NCI-H2227 treated with DMSO at 0.1 percent for 48 hours (cell line): ENCODE results near the gene NR2C2AP.
"Not testable (repeated sequence)": the region's sequence is repeated elsewhere in the genome, so short reads cannot be mapped to it uniquely, and the experiment has no call there.

Experiments
- DNase-seq: peaks from one replicate; lab custom pipeline; 2025; lab: John Stamatoyannopoulos, UW

NR2C2AP gene

GRCh38 chr19:19203012-19203856 is at the start of gene NR2C2AP:
TSS of gene NR2C2AP (minus strand) at chr19:19203414. CDS start at chr19:19203060, 354 bp downstream.
- peak; percentile 82 for DNase-seq

- no peak for DNase-seq
Observed at GRCh38 chr19:19250196-19250801, 47.1 kb upstream of the NR2C2AP start.

GRCh38 chr19:19240476-19240875 is 37.3 kb upstream of the NR2C2AP start:
- DNase-seq: no peak

GRCh38 chr19:19239675-19240074 is 36.5 kb upstream of the NR2C2AP start:
- DNase-seq: no peak

- no peak for DNase-seq
Observed at GRCh38 chr19:19238126-19238894, 35.1 kb upstream of the NR2C2AP start.

- no peak for DNase-seq
Observed at GRCh38 chr19:19236173-19236572, 33.0 kb upstream of the NR2C2AP start.

- DNase-seq: no peak
Observed at GRCh38 chr19:19234220-19234816, 31.1 kb upstream of the NR2C2AP start.

- no peak for DNase-seq
Observed at GRCh38 chr19:19232261-19232721, 29.1 kb upstream of the NR2C2AP start.

- no peak for DNase-seq
Observed at GRCh38 chr19:19230999-19231398, 27.8 kb upstream of the NR2C2AP start.

- no peak for DNase-seq
Observed at GRCh38 chr19:19229701-19230100, 26.5 kb upstream of the NR2C2AP start.

- no peak for DNase-seq
Observed at GRCh38 chr19:19227217-19227616, 24.0 kb upstream of the NR2C2AP start.

- DNase-seq: no peak
Observed at GRCh38 chr19:19226663-19227062, 23.4 kb upstream of the NR2C2AP start.

- no peak for DNase-seq
Observed at GRCh38 chr19:19226204-19226603, 23.0 kb upstream of the NR2C2AP start.

GRCh38 chr19:19224852-19225494 is 21.8 kb upstream of the NR2C2AP start:
- no peak for DNase-seq

- no peak for DNase-seq
Observed at GRCh38 chr19:19224150-19224851, 21.1 kb upstream of the NR2C2AP start.

- no peak for DNase-seq
Observed at GRCh38 chr19:19223636-19224035, 20.4 kb upstream of the NR2C2AP start.

GRCh38 chr19:19223060-19223459 is 19.8 kb upstream of the NR2C2AP start:
- no peak for DNase-seq

GRCh38 chr19:19221000-19221399 is 17.8 kb upstream of the NR2C2AP start:
- DNase-seq: not testable (repeated sequence)

- DNase-seq: no peak
Observed at GRCh38 chr19:19218911-19219310, 15.7 kb upstream of the NR2C2AP start.

GRCh38 chr19:19217099-19217498 is 13.9 kb upstream of the NR2C2AP start:
- no peak for DNase-seq

- DNase-seq: no peak
Observed at GRCh38 chr19:19215792-19216191, 12.6 kb upstream of the NR2C2AP start.
